Suppressor macrophage treated with lipopolysaccharide for 1 hour (primary cell): ENCODE data around the gene FXYD2.
"Not testable (repeated sequence)": the region's sequence is repeated elsewhere in the genome, so short reads cannot be mapped to it uniquely, and the experiment has no call there.

Source experiments
- DNase-seq, 3 donors: peaks; one replicate each; pipeline ENCODE4 v3.0.0-alpha.2; 2020 to 2022

FXYD2 gene

DNA sequence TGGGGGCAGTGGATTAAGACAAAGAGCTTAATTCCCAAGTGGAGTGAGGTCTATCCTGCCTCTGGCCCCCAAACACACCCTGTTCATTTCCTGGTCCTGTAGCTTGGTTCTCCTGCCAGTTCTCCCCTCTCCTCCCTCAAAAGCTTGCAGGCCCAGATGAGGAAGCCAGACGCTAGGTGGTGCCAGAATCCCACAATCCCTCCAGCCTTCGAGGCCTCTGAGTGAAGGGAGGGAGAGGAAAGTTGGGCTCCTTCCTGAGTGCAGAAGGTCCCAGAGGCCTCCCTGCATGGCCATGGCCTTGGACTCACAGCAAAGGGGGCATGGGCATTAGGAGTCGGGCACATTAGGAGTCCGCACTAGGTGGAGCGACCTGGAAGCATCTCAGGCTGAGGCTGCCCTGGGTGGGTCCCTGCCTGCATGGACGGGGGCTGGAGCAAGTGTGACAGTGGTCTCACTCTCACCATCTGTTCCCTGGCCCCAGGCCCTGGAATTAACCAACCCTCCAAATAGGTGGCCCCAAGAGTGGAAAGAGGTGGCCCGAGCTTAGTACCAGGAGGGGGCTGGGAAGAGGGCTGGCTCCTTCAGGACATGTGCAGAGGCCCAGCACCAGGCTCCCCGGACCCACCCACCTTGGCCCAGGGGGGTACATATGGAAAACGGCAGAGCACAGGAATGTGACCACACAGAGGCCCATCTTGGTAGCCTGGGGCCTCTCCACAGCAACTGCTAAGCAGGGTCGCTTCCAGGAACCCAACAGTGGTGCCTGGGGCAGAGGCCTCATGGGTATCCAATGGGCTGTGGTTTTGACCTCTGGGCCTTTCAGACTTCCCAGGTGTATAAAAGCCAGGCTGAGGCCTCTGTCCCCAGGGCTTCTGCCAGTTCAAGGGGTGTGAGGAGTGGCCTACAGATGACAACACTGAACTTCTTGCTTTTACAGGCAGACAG lies 5.2 kb downstream of the FXYD2 start:
- DNase-seq, result peak; percentile 83 to 85 (median 83)

DNA sequence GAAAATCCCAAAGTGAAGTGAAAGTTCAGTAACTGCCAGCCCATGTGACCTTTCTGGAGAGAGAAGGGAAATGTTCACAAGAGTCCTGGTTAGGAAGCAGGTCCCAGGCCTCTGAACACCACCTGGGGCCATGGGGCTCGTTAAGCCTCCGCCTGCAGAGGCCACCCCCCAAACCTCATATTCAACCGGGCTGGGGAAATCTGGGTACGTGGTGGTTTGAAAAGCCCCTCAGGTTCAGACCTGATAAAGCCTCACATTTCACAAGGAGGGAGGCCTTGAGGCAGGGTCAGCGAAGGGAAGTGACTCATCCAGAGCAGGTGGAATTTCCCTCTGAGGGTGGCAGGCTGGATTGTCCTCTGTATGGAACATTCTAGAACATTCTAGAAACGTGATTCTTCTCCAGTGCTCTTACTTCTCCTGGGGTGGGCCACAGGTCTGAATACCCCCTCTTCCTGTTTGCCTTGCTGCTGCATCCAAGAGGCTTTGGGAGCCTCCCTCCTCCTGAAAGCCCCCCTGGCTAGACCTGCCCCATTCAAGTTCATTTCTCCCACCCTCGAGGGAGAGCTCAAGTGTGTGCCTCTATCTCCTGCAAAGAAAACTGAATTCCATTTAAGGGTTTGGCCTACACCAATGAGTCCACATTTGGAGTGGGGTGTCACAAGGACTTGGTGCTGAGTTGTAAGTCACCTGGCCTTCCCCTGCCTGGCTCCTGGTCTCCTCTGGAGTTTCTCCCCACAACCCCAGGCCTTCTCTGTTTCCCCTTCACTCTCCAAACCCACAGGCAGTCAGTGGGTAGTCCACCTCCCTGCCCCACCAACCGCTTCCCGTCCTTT lies 6.3 kb downstream of the FXYD2 start:
- peak; percentile 89 to 94 (median 90) for DNase-seq

DNA sequence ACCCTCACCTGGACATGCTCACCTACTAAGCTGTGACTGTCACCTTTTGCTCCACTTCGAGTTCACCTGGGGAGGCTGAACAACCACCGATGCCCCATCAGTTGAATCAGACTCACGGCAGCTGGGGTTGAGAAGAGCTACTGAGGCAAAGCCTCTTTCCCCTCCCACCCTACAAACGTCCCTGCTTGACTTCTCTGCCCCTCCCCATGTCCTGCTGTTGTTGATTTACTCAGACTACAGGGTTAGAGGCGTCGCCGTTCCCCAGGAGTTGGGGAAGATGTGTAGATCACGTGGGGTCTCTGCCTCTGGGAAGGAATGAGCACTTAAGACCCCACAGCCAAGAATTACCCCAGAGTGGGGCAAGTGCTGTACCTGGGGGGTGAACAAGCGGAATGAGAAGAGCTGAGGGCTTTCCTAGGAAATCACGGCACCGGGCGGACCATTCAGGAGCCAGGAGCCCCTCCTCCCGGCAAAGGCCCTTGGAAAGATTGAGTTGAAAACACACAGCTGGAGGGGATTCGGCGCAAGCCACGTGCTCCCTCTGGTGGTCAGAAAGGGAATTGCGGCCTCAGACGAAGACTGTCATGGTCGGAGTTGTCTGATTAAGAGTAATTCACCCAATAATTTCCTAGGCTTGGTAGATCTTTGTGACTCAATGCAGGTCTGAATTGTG lies 7.0 kb downstream of the FXYD2 start:
- peak; percentile 91 to 98 (median 96) for DNase-seq

DNA sequence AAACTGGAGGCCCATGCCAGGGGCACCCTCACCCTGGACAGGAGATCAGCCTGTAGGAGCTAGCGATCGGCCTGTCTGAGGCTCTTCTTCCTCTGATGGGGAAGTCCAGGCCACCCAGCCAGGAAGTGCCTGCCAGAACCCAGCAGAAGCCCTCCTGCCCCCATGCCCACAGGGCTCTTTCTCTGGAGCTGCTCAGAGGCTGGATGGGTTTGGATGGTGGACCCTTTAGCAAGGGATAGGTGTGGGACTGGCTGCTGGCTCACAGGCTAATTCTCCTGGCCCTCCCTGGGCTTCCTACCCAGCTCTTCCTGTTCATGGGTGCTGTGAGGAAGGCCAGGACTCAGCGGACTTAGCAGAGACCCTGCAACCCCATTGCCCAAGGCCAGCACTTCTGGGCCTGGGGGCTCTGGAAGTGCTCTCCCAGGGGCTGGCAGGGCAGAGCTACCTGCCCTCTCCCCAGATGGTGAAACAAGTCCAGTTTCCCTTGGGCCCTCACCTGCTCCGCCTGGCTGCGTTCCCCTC lies 7.6 kb downstream of the FXYD2 start:
- DNase-seq, result peak; percentile 66 to 79 (median 71)

DNA sequence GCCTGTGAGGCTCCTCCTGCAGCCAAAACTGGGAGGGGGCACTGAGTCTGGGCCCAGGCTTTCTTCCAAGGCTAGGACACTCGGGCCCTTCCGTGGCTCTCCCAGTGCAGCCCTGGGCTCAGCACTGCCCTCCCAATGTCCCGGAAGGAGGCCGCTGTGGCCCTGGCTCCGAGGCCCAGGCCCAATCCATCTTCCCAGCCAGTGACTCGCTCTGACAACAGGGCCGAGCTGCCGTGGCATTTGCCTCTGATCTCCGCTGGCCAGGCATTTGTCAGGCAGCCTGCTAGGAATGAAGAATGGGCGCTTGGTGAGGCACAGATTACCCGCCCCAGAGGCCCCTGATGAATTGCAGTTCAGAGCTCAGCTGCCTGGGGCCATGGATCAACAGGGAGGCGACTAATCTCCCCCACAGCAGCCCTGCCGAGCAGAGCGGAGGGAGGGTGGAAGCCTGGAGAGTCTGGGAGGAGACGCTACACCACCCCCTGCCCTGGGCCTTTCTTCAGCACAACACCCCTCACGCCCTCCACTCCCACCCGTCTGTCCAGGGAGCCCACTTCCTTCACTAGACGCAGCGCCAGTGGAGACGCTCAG lies 8.3 kb downstream of the FXYD2 start:
- peak; percentile 48 to 53 (median 49) for DNase-seq

DNA sequence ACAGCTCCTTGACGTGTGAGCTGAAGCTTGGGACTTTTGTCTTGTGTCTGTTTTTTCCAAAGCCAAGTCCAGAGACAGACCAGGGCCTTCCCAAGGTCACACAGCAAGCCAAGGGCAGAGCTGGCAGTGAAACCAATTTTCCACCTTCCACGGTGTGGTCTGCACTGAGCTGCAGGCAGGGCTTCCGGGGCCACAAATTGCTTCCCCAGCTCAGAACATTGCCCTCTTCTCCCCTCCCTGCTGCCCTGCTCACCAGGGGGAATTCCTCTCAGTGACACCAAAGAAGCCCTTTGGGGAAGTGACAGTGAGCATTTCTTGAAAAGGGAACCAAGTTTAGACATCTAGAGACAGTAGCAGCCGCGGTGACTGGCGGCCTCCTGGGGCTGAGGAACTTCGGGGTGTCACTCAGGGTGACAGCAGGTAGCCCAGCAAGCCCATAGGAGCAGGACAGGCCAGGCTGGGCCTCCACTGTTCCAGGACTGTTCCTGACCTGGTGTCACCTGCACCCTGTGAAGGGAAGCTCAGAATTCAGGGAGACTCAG lies 9.2 kb downstream of the FXYD2 start:
- peak; percentile 93 to 98 (median 96) for DNase-seq

DNA sequence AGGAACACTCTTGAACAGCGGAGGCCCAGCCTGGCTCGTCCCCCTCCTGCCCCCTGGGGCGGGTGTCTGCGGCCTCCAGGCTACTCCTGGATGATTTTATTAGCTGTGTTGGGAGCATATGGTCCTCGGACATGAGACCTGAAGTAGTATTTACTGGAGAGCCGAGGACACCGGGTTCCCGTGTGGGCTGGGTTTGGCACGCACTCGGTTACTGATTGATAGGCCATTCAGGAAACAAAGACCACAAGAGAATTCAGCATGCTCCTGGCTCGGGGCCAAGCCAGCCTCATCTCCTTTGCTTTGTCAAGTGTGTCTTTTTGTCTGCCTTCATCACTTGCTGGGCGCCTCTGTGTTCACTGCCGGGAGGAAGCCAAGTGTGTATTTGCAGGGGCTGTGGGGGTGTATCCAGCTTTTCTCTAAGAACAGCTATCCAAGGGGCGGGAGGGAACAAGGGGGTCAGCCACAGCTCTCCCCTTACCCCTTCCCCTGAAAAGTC lies 9.7 kb downstream of the FXYD2 start:
- peak in 1 of 3 donors; percentile 35 for DNase-seq

DNA sequence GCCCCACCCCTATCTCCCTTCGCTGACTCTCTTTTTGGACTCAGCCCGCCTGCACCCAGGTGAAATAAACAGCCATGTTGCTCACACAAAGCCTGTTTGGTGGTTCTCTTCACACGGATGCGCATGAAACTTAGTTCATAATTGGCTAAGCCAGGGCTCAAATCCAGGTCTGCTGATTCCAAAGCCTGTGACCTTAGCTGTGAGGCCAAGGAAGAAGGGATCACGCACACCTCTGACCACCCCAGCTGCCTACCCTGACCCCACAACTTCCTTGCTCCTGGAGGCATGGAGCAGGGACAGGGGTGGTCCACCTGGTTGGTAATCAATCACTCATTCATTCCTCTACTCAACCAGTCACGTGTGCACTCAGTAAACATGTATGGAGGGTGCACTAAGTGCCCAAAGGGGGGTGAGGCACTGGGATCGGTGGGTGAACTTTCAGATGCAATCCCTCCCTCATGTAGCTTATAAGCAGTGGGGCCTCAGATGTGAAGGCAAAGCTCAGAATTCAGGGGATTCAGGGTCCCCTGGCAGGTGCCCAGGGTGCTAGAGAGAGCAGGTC lies 10.3 kb downstream of the FXYD2 start:
- DNase-seq, result no peak

DNA sequence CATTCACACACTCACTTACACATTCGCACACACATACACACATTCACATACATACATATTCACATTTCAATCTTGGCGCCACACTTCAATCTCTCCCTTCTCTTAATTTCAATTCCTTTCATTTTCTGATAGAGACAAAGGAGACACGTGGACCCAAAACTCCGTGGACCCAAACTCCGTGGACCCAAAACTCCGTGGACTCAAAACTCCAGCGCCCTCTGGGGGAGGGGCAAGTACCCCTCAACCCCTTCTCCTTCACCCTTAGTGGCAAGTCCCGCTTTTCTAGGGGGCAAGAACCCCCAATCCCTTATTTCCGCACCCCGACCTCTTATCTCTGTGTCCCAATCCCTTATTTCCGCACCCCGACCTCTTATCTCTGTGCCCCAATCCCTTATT lies 14.5 kb downstream of the FXYD2 start:
- not testable (repeated sequence) for DNase-seq

DNA sequence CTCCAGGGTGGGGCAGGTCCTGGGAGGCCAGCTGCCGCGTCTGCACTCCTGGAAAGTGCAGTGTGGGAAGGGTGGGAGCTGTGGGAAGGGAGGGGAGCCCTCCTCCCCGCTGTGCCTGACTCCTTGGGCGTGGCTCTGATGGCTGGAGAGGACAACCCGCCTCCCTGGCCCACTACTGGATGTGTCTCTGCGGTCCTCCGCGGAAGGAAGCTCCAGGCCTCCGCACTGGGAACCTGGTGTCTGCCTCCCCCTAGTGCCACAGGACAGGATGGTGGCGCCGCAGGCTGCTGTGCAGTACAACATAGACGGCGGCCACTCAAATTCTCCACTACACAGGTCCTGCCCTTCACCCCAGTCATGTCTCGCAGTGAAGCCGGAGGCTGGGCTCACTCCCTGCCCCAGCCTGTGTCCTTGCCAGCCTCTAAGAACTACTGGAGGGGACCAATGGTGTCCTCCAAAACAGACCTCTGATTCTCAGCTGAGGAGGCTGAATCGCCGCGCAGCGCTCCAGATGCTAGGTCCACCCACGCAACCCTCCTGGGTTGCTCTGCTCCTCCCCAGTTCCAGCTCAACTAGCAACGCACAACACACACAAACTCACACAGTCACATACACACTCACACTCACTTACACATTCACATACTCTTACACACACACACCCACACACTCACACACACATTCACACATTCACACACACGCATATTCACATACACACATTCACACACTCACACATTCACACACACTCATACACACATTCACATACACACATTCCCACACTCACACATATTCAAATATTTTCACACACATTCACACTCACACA lies 15.1 kb downstream of the FXYD2 start:
- peak; percentile 85 to 90 (median 86) for DNase-seq

DNA sequence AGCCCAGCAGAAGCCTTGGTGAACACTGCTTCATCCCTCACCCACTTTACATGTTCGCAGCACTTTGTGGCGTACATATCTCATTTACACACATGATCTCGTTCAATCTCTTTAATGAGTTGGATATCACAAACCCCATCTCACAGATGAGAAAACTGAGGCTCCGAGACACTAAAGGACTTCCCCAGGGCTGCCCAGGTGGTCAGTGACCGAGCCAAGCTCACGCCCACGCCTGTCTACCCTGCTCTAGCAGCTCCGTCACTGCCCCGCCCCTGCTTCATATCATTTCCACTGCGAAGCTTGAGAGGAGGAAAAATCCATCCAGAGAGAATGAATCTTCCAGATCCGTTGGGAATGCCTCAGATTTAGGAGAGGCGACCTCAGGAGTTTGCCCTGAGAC lies 15.8 kb downstream of the FXYD2 start:
- DNase-seq, result no peak

DNA sequence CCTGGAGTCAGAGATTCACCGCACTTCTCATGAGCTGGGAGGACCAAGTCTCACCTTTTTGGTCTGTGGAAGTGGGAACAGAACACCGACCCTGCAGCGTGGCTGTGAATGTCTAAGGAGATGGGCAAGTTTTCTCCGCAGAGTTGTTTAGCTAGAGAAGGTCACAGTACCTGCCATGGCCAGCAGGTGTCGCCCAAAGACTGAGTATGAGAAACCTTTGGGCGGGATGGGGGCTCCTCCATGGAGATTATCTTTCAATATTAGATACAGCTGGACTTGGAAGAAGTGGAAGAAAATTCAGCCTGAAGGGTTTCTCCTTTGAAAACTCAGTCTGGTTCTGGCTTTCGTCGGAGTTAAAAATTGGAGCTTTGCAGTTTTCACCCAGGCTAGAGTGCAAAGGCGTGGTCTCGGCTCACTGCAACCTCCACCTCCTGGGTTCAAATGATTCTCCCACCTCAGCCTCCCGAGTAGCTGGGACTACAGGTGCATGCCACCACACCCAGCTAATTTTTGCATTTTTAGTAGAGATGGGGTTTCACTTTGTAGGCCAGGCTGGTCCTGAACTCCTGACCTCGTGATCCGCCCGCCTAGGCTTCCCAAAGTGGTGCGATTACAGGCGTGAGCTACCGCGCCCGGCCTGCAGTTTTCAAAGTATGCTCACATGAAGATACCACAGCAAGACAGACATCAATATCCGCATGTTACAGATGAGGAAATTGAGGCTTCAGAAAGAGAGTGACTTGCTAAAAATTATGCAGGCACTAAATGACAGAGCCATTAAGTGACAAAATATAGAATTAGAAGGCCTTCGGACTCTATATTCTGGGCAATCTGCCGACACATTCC lies 16.8 kb downstream of the FXYD2 start:
- peak; percentile 82 to 90 (median 87) for DNase-seq

DNA sequence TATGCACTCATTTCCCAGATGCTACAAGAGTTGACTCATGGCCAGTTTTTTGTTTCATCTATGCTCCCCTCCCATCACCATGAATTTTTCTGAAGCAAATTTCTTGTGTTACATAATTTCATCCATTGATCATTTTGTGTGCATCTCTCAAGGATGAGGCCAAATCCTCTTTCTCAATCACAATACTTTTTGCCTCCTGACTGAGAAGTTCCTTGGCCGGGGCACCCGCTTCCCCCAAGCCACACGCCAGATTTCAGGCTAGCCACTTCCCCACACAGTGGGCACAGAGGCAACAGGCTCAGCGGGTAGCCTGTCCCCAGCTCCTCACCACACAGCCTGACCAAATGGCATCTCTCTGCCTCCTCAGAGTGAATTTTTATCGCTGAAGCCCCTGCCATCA lies 17.7 kb downstream of the FXYD2 start:
- peak; percentile 65 to 72 (median 69) for DNase-seq

DNA sequence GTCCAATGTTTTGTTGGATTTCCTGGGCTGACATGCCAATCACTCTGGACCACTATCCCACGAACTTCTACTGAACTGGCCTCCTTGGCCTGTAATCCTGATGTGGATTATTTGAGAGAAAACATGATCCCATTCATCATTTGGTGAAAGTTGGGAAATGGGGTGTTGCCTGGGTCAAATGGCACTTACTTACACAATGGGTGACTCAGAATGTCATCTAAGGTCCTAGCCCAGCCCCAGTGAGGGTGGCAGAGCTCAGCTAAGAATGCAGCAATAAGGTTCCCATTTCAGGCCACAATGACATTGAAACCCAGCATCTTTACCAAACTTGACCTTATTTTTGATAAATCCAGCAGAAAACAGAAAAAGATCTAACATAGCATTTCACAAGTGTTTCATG lies 19.5 kb downstream of the FXYD2 start:
- DNase-seq, result peak; percentile 87 to 92 (median 88)

DNA sequence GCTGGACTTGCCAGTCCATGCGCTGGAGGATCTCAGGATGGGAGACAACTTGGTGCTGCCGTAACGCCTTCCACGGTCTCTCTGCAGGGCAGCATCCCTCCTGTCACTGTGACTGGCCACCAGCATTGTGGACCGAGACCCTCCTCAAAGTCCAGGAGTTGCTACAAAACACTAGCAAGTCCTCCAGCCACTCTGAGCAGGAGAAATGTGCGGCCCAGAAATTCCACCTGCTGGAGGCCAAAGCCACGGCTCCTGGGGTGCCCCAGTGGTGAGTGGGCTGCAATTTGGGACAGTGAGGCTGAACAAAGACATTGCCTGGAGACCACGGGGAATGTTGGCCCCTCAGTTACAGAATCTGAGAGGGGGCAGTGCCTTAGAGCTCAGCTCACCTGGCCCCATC lies 20.6 kb downstream of the FXYD2 start:
- no peak for DNase-seq

DNA sequence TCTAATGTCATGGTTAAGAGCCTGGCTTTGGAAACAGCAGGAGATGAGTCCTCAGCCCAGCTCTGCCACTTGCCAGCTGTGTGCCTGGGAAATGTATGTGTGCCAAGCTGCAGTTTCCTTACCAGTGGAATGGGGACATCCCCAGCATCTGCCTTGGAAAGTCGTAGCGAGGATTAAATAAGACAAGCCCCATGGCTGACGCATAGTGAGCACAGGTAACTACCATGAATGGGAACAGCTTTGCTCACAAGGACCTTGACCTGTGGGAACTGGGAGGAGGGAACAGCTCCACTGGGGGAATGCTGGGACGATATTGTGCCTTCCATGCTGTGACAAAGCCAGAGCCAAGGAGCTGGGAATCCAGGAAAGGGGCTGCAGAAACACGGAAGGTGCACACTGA lies 24.9 kb downstream of the FXYD2 start:
- no peak for DNase-seq

DNA sequence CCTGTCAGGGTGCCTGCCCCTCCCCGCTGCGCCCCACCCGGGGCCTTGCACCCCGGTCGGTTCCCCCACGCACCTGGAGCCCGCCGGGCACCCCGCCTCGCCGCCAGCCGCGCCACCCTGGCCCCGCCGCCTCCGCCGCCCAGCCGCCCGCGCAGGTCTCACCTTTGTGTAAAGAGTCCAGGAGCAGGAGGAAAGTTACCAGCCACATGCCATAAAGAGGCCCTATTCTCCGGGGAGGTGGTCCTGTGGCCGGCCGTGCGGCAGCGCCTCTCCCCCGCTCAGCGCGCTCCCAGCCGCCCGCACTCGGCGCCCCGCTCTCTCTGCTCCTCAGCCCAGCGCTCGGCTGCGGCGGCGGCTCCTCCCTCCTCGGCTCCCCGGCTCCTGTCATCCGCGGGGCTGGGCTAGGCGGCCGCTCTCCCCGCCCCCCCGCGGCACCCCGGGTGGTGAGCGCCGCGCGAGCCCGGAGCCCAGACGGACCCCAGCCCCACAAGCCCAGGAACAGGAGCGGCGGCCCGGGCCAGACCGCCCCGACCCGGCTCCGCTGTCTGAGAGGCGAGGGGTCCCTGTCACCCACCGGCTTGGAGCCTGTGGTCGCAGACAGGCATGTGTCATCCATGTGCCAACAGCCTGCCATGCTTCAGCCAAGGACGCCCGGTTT lies 27.5 kb downstream of the FXYD2 start, which contains the start of gene DSCAML1:
TSS of gene DSCAML1 (minus strand) at position 345 of the 658 bp plus-strand sequence. CDS start at position 208, 137 bp downstream.
- peak in 2 of 3 donors; percentile 27 to 49 for DNase-seq

DNA sequence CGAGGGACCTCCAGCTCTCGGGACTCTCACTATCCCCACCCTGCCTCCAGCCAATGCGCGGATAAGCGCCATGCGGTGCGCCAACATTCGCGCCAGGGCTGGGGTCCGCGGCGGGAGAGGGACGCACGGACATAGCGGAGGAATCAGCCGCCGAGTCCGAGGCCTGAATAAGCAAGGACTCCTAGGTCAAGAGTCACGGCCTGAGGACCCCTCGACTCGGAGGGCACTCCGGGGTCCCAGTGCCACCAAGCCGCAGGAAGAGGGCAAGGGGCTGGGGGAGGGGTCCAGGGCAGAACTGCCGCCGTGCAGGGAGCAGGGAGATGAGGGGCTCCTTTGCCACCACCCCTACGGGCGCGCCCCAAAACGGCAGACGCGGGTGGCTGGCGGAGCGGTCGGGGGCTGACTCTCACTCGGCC lies 28.1 kb downstream of the FXYD2 start:
- no peak for DNase-seq
